Neural cell (in vitro differentiated cells): Measurements from ENCODE around the gene ZNF615.

ENCODE experiments used
- CTCF ChIP-seq: fragments of 450-650 bp; IDR thresholded peaks from 2 replicates; pipeline ENCODE4 v1.5.1; 2014; ENCODE audit warnings: antibody characterized with exemption, mild to moderate bottlenecking, moderate library complexity; ENCODE audit not compliant: poor library complexity, severe bottlenecking
- EP300 ChIP-seq: fragments of 450-650 bp; conservative IDR thresholded peaks from 2 replicates; pipeline ENCODE4 v1.6.1; 2014; ENCODE audit warnings: antibody characterized with exemption, mild to moderate bottlenecking, moderate library complexity; ENCODE audit not compliant: poor library complexity, severe bottlenecking
- EZH2 ChIP-seq: fragments of 200-600, 300-800 bp; shearing (Covaris generic), sonication (generic); IDR thresholded peaks from 2 replicates; pipeline ENCODE4 v1.6.1; 2014; ENCODE audit warnings: antibody characterized with exemption, low read length, borderline replicate concordance, mild to moderate bottlenecking; ENCODE audit not compliant: insufficient read depth, poor library complexity, severe bottlenecking
- POLR2AphosphoS5 ChIP-seq: IDR thresholded peaks from 2 replicates; pipeline ENCODE4 v1.6.1; 2012
- RAD21 ChIP-seq: fragments of 450-650 bp; conservative IDR thresholded peaks from 2 replicates; pipeline ENCODE4 v1.6.1; 2014; ENCODE audit warnings: antibody characterized with exemption, mild to moderate bottlenecking, moderate library complexity
- REST ChIP-seq: IDR thresholded peaks from 2 replicates; pipeline ENCODE4 v1.6.1; 2012; ENCODE audit warnings: borderline replicate concordance
- SMC3 ChIP-seq: fragments of 450-650 bp; conservative IDR thresholded peaks from 2 replicates; pipeline ENCODE4 v1.6.1; 2014; ENCODE audit warnings: antibody characterized with exemption, mild to moderate bottlenecking, moderate library complexity; ENCODE audit not compliant: poor library complexity
- TAF1 ChIP-seq: IDR thresholded peaks from 2 replicates; pipeline ENCODE4 v1.6.1; 2012; ENCODE audit warnings: low read depth

GRCh38 chr19:51980116-51980736, 27.8 kb downstream of the ZNF615 start:
- TF ChIP-seq CTCF (no peak), SMC3 (no peak), RAD21 (no peak), REST (no peak), EP300 (no peak), EZH2 (no peak), POLR2AphosphoS5 (no peak), TAF1 (no peak)
